ENCODE results near the gene RABL2B.

DNA sequence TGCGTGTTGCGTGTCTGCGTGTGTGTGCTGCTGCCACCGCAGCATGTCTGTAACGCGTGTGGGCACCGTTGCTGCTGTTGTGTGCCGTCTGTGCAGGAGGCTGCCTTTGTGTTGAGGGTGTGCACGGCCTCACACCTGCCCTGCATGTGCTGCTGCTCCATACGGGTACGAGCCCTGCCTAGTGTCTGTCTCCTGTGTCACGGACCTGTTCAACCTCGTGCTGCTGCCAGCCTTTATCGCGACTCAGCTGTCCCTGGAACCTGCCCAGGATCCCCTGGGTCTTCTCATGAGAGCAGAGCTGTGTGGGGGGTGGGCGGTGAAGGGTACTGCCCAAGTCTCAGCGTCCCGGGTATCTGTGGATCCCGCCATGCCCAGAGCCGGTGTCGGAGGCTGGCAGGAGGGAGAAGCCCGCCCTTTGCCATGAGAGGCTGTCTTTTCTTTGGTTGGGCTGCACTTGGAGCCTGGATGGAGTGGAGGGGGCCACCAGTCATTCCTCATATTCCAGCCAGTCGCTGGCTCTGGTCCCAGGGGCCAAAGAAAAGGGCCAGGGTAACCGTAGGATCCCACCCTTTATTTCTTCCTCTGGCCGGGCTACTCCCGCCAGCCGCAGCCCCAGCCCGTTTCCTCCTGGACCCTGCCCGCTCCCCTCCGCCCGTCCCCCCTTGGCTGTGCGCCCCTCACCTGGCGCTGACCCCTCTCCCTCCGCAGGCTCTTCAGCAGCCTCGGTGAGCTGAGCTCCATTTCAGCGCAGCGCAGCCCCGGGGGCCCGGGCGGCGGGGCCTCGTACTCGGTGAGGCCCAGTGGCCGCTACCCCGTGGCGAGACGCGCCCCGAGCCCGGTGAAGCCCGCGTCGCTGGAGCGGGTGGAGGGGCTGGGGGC, 53.2 kb downstream of the RABL2B start:
- TF ChIP-seq, protein P1, sequence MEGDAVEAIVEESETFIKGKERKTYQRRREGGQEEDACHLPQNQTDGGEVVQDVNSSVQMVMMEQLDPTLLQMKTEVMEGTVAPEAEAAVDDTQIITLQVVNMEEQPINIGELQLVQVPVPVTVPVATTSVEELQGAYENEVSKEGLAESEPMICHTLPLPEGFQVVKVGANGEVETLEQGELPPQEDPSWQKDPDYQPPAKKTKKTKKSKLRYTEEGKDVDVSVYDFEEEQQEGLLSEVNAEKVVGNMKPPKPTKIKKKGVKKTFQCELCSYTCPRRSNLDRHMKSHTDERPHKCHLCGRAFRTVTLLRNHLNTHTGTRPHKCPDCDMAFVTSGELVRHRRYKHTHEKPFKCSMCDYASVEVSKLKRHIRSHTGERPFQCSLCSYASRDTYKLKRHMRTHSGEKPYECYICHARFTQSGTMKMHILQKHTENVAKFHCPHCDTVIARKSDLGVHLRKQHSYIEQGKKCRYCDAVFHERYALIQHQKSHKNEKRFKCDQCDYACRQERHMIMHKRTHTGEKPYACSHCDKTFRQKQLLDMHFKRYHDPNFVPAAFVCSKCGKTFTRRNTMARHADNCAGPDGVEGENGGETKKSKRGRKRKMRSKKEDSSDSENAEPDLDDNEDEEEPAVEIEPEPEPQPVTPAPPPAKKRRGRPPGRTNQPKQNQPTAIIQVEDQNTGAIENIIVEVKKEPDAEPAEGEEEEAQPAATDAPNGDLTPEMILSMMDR (conservative IDR thresholded peaks at IDR 0.05) = no peak
- no peak for TF ChIP-seq ZFX (IDR thresholded peaks at IDR 0.05)
